IMR-90 (cell line): ENCODE measurements around the gene SLC2A1. TPM values are rescaled to one million over a fixed set of nuclear protein-coding genes. Genes with fewer than 3 reads are reported as not detected.
A peak's percentile ranks its signal among the peaks of the same experiment; 100 is the strongest.

Source experiments
- ATAC-seq: fragments of 200-7000 bp; cut with Tn5 transposase; 2 replicates; pipeline ENCODE4 v1.9.1; 2020; ENCODE audit warnings: low read depth, mild to moderate bottlenecking, moderate library complexity
- BruUV-seq: library from RNA; stranded (reverse); fragments of 400-500 nt; replicated peaks from 2 replicates; lab custom pipeline; 2021; lab: Mats Ljungman, UMichigan
- CTCF ChIA-PET: fragments of 300-600 bp; formaldehyde crosslinking; extraction: SDS; loops from one replicate; lab custom pipeline; 2021; ENCODE audit warnings: antibody characterized with exemption; lab: Yijun Ruan, JAX
- POLR2A ChIA-PET: fragments of 300-600 bp; sonication (Branson Sonifier 250); formaldehyde crosslinking; loops from one replicate; lab custom pipeline; 2022; ENCODE audit warnings: antibody characterized with exemption; ENCODE audit not compliant: unreplicated experiment; lab: Charles Lee
- DNase-seq: peaks from one replicate; pipeline ENCODE4 v3.0.0; 2013
- H2AFZ ChIP-seq: replicated peaks from 2 replicates; pipeline ENCODE3; 2013; ENCODE audit warnings: low read length, mild to moderate bottlenecking; ENCODE audit not compliant: poor library complexity
- H2AK5ac ChIP-seq: 2 replicates; pipeline ENCODE4 v1.6.1; 2013; ENCODE audit warnings: low read depth, low read length, inconsistent platforms
- H2AK9ac ChIP-seq: replicated peaks from 2 replicates; pipeline ENCODE3; 2013; ENCODE audit warnings: mild to moderate bottlenecking, low read depth, low read length, moderate library complexity; ENCODE audit not compliant: poor library complexity
- H2BK120ac ChIP-seq: 2 replicates; pipeline ENCODE4 v1.6.1; 2013; ENCODE audit warnings: low read depth, low read length, inconsistent platforms
- H2BK15ac ChIP-seq: 3 replicates; pipeline ENCODE4 v1.6.1; 2013; ENCODE audit warnings: low read depth, low read length, inconsistent platforms
- H2BK20ac ChIP-seq: 2 replicates; pipeline ENCODE4 v1.6.1; 2013; ENCODE audit warnings: low read depth, mild to moderate bottlenecking, inconsistent platforms, low read length, moderate library complexity
- H2BK5ac ChIP-seq: 2 replicates; pipeline ENCODE4 v1.6.1; 2013; ENCODE audit warnings: mild to moderate bottlenecking, low read depth, low read length, inconsistent platforms; ENCODE audit not compliant: poor library complexity, severe bottlenecking
- H3K14ac ChIP-seq: replicated peaks from 2 replicates; pipeline ENCODE4 v1.6.1; 2013; ENCODE audit warnings: low read depth, low read length, inconsistent platforms
- H3K18ac ChIP-seq: 2 replicates; pipeline ENCODE4 v1.6.1; 2013; ENCODE audit warnings: low read depth, low read length, control low read depth
- H3K23ac ChIP-seq: 2 replicates; pipeline ENCODE4 v1.6.1; 2013; ENCODE audit warnings: low read depth, low read length, inconsistent platforms
- H3K27ac ChIP-seq: 2 replicates; pipeline ENCODE4 v1.5.1; 2013; ENCODE audit warnings: mild to moderate bottlenecking, control low read depth, low read length; ENCODE audit not compliant: insufficient read depth
- H3K27me3 ChIP-seq: 2 replicates; pipeline ENCODE4 v1.6.1; 2013; ENCODE audit warnings: low read length; ENCODE audit not compliant: control insufficient read depth, insufficient read depth
- H3K36me3 ChIP-seq: 2 replicates; pipeline ENCODE4 v1.6.1; 2013; ENCODE audit warnings: low read length, mixed read lengths; ENCODE audit not compliant: control insufficient read depth, insufficient read depth
- H3K4ac ChIP-seq: 2 replicates; pipeline ENCODE4 v1.6.1; 2013; ENCODE audit warnings: low read depth, low read length, inconsistent platforms
- H3K4me1 ChIP-seq: 2 replicates; pipeline ENCODE4 v1.6.1; 2013; ENCODE audit warnings: low read length, mixed read lengths; ENCODE audit not compliant: control insufficient read depth, insufficient read depth
- H3K4me2 ChIP-seq: 2 replicates; pipeline ENCODE4 v1.6.1; 2013; ENCODE audit warnings: low read depth, mild to moderate bottlenecking, control low read depth, low read length, moderate library complexity
- H3K4me3 ChIP-seq: 2 replicates; pipeline ENCODE4 v1.5.1; 2013; ENCODE audit warnings: low read depth, mild to moderate bottlenecking, control low read depth, low read length, moderate library complexity; ENCODE audit not compliant: insufficient read depth
- H3K56ac ChIP-seq: 2 replicates; pipeline ENCODE4 v1.6.1; 2013; ENCODE audit warnings: low read length, inconsistent platforms; ENCODE audit not compliant: insufficient read depth; ENCODE audit errors: extremely low read depth
- H3K79me1 ChIP-seq, 2 experiments: 2 replicates each; pipeline ENCODE4 v1.6.1; 2013; ENCODE audit warnings: low read length in 2 of 2, inconsistent platforms in 1 of 2, low read depth in 1 of 2
- H3K9ac ChIP-seq: 2 replicates; pipeline ENCODE4 v1.6.1; 2013; ENCODE audit warnings: low read depth, low read length, control low read depth
- H3K9me1 ChIP-seq: 2 replicates; pipeline ENCODE4 v1.6.1; 2013; ENCODE audit warnings: low read length, inconsistent platforms; ENCODE audit not compliant: insufficient read depth
- H3K9me3 ChIP-seq: 2 replicates; pipeline ENCODE4 v1.6.1; 2013; ENCODE audit warnings: low read length; ENCODE audit not compliant: control insufficient read depth, insufficient read depth
- H4K20me1 ChIP-seq: 2 replicates; pipeline ENCODE4 v1.6.1; 2013; ENCODE audit warnings: low read length, inconsistent platforms; ENCODE audit not compliant: insufficient read depth
- H4K5ac ChIP-seq: 2 replicates; pipeline ENCODE4 v1.6.1; 2013; ENCODE audit warnings: mild to moderate bottlenecking, low read depth, low read length, control low read depth
- H4K8ac ChIP-seq, 2 experiments: 2 replicates each; pipeline ENCODE4 v1.6.1; 2013; ENCODE audit warnings: low read depth in 2 of 2, low read length in 2 of 2, control low read depth in 1 of 2, inconsistent platforms in 1 of 2
- H4K91ac ChIP-seq: 2 replicates; pipeline ENCODE4 v1.6.1; 2013; ENCODE audit warnings: low read depth, low read length, inconsistent platforms; ENCODE audit not compliant: insufficient read depth
- BHLHE40 ChIP-seq: fragments of 150-350 bp; IDR thresholded peaks from 2 replicates; pipeline ENCODE4 v1.6.1; 2016; ENCODE audit warnings: mild to moderate bottlenecking, low read depth, low read length
- CEBPB ChIP-seq: IDR thresholded peaks from 2 replicates; pipeline ENCODE4 v1.6.1; 2012; ENCODE audit warnings: low read depth, low read length, improper control_type of control experiment
- CHD1 ChIP-seq: IDR thresholded peaks from 2 replicates; pipeline ENCODE4 v1.6.1; 2012; ENCODE audit warnings: low read depth, low read length, improper control_type of control experiment
- CTCF ChIP-seq: conservative IDR thresholded peaks from 2 replicates; pipeline ENCODE4 v1.5.1; 2012; ENCODE audit warnings: mild to moderate bottlenecking, low read depth, low read length, improper control_type of control experiment
- ELK1 ChIP-seq: fragments of 150-350 bp; IDR thresholded peaks from 2 replicates; pipeline ENCODE4 v1.6.1; 2016; ENCODE audit warnings: low read depth, mild to moderate bottlenecking, low read length, moderate library complexity, borderline replicate concordance
- FOS ChIP-seq: fragments of 150-350 bp; IDR thresholded peaks from 2 replicates; pipeline ENCODE4 v1.6.1; 2016; ENCODE audit warnings: low read depth, low read length
- MAFK ChIP-seq: IDR thresholded peaks from 2 replicates; pipeline ENCODE4 v1.6.1; 2012; ENCODE audit warnings: low read depth, low read length, improper control_type of control experiment
- MXI1 ChIP-seq: IDR thresholded peaks from 2 replicates; pipeline ENCODE4 v1.6.1; 2012; ENCODE audit warnings: low read depth, mild to moderate bottlenecking, low read length, moderate library complexity, borderline replicate concordance
- NFE2L2 ChIP-seq: fragments of 150-350 bp; IDR thresholded peaks from 2 replicates; pipeline ENCODE4 v1.6.1; 2016; ENCODE audit warnings: low read depth, mild to moderate bottlenecking, low read length
- POLR2A ChIP-seq: IDR thresholded peaks from 2 replicates; pipeline ENCODE4 v1.6.1; 2012; ENCODE audit warnings: mild to moderate bottlenecking, low read depth, low read length
- RAD21 ChIP-seq: IDR thresholded peaks from 2 replicates; pipeline ENCODE4 v1.6.1; 2012; ENCODE audit warnings: low read length, improper control_type of control experiment
- RCOR1 ChIP-seq: IDR thresholded peaks from 2 replicates; pipeline ENCODE4 v1.6.1; 2012; ENCODE audit warnings: mild to moderate bottlenecking, low read length, improper control_type of control experiment; ENCODE audit not compliant: insufficient replicate concordance
- RFX5 ChIP-seq: IDR thresholded peaks from 2 replicates; pipeline ENCODE4 v1.8.0; 2012; ENCODE audit warnings: low read depth, mild to moderate bottlenecking, low read length, moderate library complexity
- SMC3 ChIP-seq: fragments of 150-350 bp; IDR thresholded peaks from 2 replicates; pipeline ENCODE4 v1.6.1; 2016; ENCODE audit warnings: low read depth, mild to moderate bottlenecking, antibody characterized with exemption, low read length, moderate library complexity
- USF2 ChIP-seq: fragments of 150-350 bp; IDR thresholded peaks from 2 replicates; pipeline ENCODE4 v1.6.1; 2017; ENCODE audit warnings: mild to moderate bottlenecking, antibody characterized with exemption, low read length, low read depth
- WGBS, 2 experiments: methylation state at CpG; one replicate each; pipeline versions ENCODE4 v1.1.5 to v1.1.7; 2013; ENCODE audit warnings: missing lambda C conversion rate in 2 of 2; ENCODE audit not compliant: insufficient read length in 1 of 2; ENCODE audit errors: extremely low coverage in 2 of 2; 5-methylcytosine and 5-hydroxymethylcytosine counted together
- dilution Hi-C: fragments of 300-500 bp; cut with HindIII; formaldehyde crosslinking; loops from one replicate; pipeline ENCODE4 v1.14.3; 2018; ENCODE audit warnings: low sequenced_read_pairs; ENCODE audit not compliant: unreplicated experiment
- in situ Hi-C: fragments of 300-500 bp; cut with MboI; formaldehyde crosslinking; loops from 3 replicates; pipeline ENCODE4 v1.14.3; 2019; ENCODE audit warnings: low sequenced_read_pairs, inconsistent platforms, mixed read lengths
- intact Hi-C: fragments of 100-400 bp; cut with micrococcal nuclease; formaldehyde crosslinking; loops from 2 replicates; pipeline ENCODE4 v1.10.0; 2022
- polyA plus RNA-seq, 3 experiments: library from polyadenylated mRNA; depleted of rRNA; stranded (reverse); fragments of >200 nt; gene quantifications; 2 replicates each; pipeline ENCODE4 v1.2.3, GENCODE V29; 2012; ENCODE audit warnings: low replicate concordance in 1 of 3
- total RNA-seq: library from RNA; depleted of rRNA; stranded (reverse); fragments of >200 nt; gene quantifications from 2 replicates; pipeline ENCODE4 v1.2.3, GENCODE V29; 2012

SLC2A1 gene
- total and polyA plus RNA-seq, 2 of the 4 experiments (the other 2 are of a cell fraction): 200 to 395 TPM

- Histone ChIP-seq H4K91ac (no peak overlapping the region; the same call in 1 of the 2 replicates), H3K36me3 (peaks cover 27% of the 10 kb centered on the region), H3K56ac (peak overlapping the region; percentile 37), H3K27me3 (no peaks in the 10 kb centered on the region), H2BK120ac (no peak overlapping the region), H3K14ac (0 out of 2 replicates have a peak overlapping the region, but pooled peaks have one; percentile 31), H3K27ac (peak overlapping the region; percentile 89), H2BK15ac (no peak overlapping the region), H4K5ac (no peak overlapping the region), H3K79me1 (peaks cover 20 to 54% of the 10 kb centered on the region in 2 experiments), H3K4me3 (peak overlapping the region; percentile 91), H3K9ac (peak overlapping the region; percentile 90), H3K4me1 (peaks cover 43% of the 10 kb centered on the region), H2AFZ (peak overlapping the region; percentile 56), H2AK5ac (peak overlapping the region; percentile 35; the same call in 1 of the 2 replicates), H3K4me2 (peak overlapping the region; percentile 96), H2BK5ac (peak overlapping the region; percentile 83), H4K20me1 (peaks cover 54% of the 10 kb centered on the region), H4K8ac (no peak overlapping the region), H3K18ac (no peak overlapping the region; the same call in 1 of the 2 replicates), H2BK20ac (no peak overlapping the region), H3K4ac (peak overlapping the region; percentile 33; the same call in 1 of the 2 replicates), H3K23ac (peak overlapping the region; percentile 91; the same call in 1 of the 2 replicates), H2AK9ac (peak overlapping the region; percentile 17), H3K9me1 (peaks cover 39% of the 10 kb centered on the region), H3K9me3 (no peaks in the 10 kb centered on the region)
- POLR2A ChIA-PET: no interaction called here
- WGBS, 2 experiments: 1% methylated on average over 31 of the region's 72 CpGs; no CpG with 5 or more reads in 1 of the 2 experiments
- ATAC-seq (peak; percentile 46), DNase-seq (peak; percentile 40)
- in situ Hi-C loops: no loop called here
- dilution Hi-C loops: no loop called here
- CTCF ChIA-PET: interaction anchor here (1.1 kb wide), 1 partner anchor 116 kb away, joined by 4 read pairs; no protein-coding TSS in a partner anchor
- no TSS peak for BruUV-seq
- intact Hi-C loops: loop anchor here (1.0 to 2.0 kb wide), 2 partner anchors 33 to 99 kb away; no protein-coding TSS in a partner anchor
- TF ChIP-seq NFE2L2 (no peak), RFX5 (no peak), RCOR1 (no peak), POLR2A (no peak), SMC3 (no peak), MXI1 (peak; percentile 85), USF2 (no peak; the same call in 1 of the 2 replicates), CEBPB (no peak), FOS (no peak), RAD21 (no peak), CTCF (0 out of 2 replicates have a peak, but pooled peaks have one; percentile 8), MAFK (no peak), BHLHE40 (peak; percentile 55), ELK1 (no peak), CHD1 (no peak)
Observed at GRCh38 chr1:42957880-42958487, 684 bp downstream of the SLC2A1 start.
